HepG2 (cell line): ENCODE results near the gene TMEM86B. TPM values are rescaled to one million over a fixed set of nuclear protein-coding genes. Genes with fewer than 3 reads are reported as not detected.

ENCODE experiments used
- BCL6 ChIP-seq: IDR thresholded peaks from 2 replicates; pipeline ENCODE4 v1.6.1; 2016; ENCODE audit warnings: missing genetic modification reagents, missing compliant biosample characterization
- IKZF1 ChIP-seq: fragments of 450-650 bp; IDR thresholded peaks from 2 replicates; pipeline ENCODE4 v1.7.1; 2016
- IRF2 ChIP-seq: IDR thresholded peaks from 2 replicates; pipeline ENCODE4 v1.6.1; 2018; ENCODE audit warnings: missing genetic modification reagents, missing compliant biosample characterization
- ISX ChIP-seq: sonication (generic); formaldehyde crosslinking; conservative IDR thresholded peaks from 2 replicates; pipeline ENCODE4 v1.5.0; 2020; ENCODE audit warnings: missing genetic modification reagents
- KAT2B ChIP-seq: fragments of 150-350 bp; IDR thresholded peaks from 2 replicates; pipeline ENCODE4 v1.6.1; 2014; ENCODE audit warnings: low read depth, low read length, borderline replicate concordance
- KDM3A ChIP-seq: IDR thresholded peaks from 2 replicates; pipeline ENCODE4 v1.6.1; 2018; ENCODE audit warnings: low read depth, missing compliant biosample characterization
- KMT2B ChIP-seq: IDR thresholded peaks from 2 replicates; pipeline ENCODE4 v1.6.1; 2016; ENCODE audit warnings: missing genetic modification reagents, missing compliant biosample characterization
- MATR3 ChIP-seq: sonication (generic); formaldehyde crosslinking; IDR thresholded peaks from 2 replicates; pipeline ENCODE4 v1.4.0; 2020; ENCODE audit warnings: missing genetic modification reagents
- MTF1 ChIP-seq: sonication (generic); formaldehyde crosslinking; IDR thresholded peaks from 2 replicates; pipeline ENCODE4 v1.5.0; 2020; ENCODE audit warnings: missing genetic modification reagents
- NR2C2 ChIP-seq: sonication (generic); formaldehyde crosslinking; IDR thresholded peaks from 2 replicates; pipeline ENCODE4 v1.4.0; 2020; ENCODE audit warnings: missing genetic modification reagents, mild to moderate bottlenecking, moderate library complexity, borderline replicate concordance
- RCOR2 ChIP-seq: IDR thresholded peaks from 2 replicates; pipeline ENCODE4 v1.6.1; 2016; ENCODE audit warnings: missing biosample characterization, missing genetic modification reagents
- RXRB ChIP-seq: IDR thresholded peaks from 2 replicates; pipeline ENCODE4 v1.6.1; 2016; ENCODE audit warnings: borderline replicate concordance, missing genetic modification reagents, missing compliant biosample characterization
- SAFB2 ChIP-seq: sonication (generic); formaldehyde crosslinking; IDR thresholded peaks from 2 replicates; pipeline ENCODE4 v1.5.1; 2020; ENCODE audit warnings: missing genetic modification reagents, low read depth, mild to moderate bottlenecking, borderline replicate concordance
- SIN3A ChIP-seq: IDR thresholded peaks from 2 replicates; pipeline ENCODE4 v1.6.1; 2011; ENCODE audit warnings: low read depth, mild to moderate bottlenecking, control low read depth, low read length, borderline replicate concordance
- ZNF564 ChIP-seq: sonication (generic); formaldehyde crosslinking; IDR thresholded peaks from 2 replicates; pipeline ENCODE4 v1.8.1; 2023; ENCODE audit warnings: mild to moderate bottlenecking, missing genetic modification reagents
- ZNF7 ChIP-seq: IDR thresholded peaks from 2 replicates; pipeline ENCODE4 v1.6.1; 2016; ENCODE audit warnings: missing biosample characterization, missing genetic modification reagents
- ZNF792 ChIP-seq: IDR thresholded peaks from 2 replicates; pipeline ENCODE4 v1.6.1; 2016
- ZSCAN12 ChIP-seq: sonication (generic); formaldehyde crosslinking; IDR thresholded peaks from 2 replicates; pipeline ENCODE4 v1.9.0; 2021; ENCODE audit warnings: mild to moderate bottlenecking, missing genetic modification reagents
- polyA plus RNA-seq, 8 experiments: library from polyadenylated mRNA; depleted of rRNA in 3 of 8; stranded (reverse) in 7 of 8; unstranded in 1 of 8; fragments of >200 nt; fragmentation: Illumina TruSeq in 4 of 8; extraction: Trizol in 4 of 8; gene quantifications; 2 replicates each; pipeline versions ENCODE4 v1.2.1 to v1.2.3, GENCODE V29; 2011 to 2016; ENCODE audit warnings: low read depth in 4 of 8, missing spikeins in 1 of 8, mixed read lengths in 1 of 8; ENCODE audit not compliant: insufficient read depth in 1 of 8
- total RNA-seq, 5 experiments: library from RNA; depleted of rRNA; stranded (reverse); fragments of >200 nt; fragmentation: Illumina TruSeq; extraction: Trizol; gene quantifications; 2 replicates each; pipeline ENCODE4 v1.2.3, GENCODE V29; 2016; ENCODE audit warnings: low read depth in 1 of 5
- TF ChIP-seq, protein P1 (sequence below): sonication (generic); formaldehyde crosslinking; IDR thresholded peaks from 2 replicates; pipeline ENCODE4 v1.9.0; 2021; ENCODE audit warnings: missing genetic modification reagents, borderline replicate concordance
- TF ChIP-seq, protein P2 (sequence below): sonication (generic); formaldehyde crosslinking; IDR thresholded peaks from 2 replicates; pipeline ENCODE4 v1.5.1; 2020; ENCODE audit warnings: mild to moderate bottlenecking, missing genetic modification reagents, moderate library complexity
- TF ChIP-seq, protein P3 (sequence below): sonication (generic); formaldehyde crosslinking; IDR thresholded peaks from 2 replicates; pipeline ENCODE4 v1.5.0; 2020; ENCODE audit warnings: mild to moderate bottlenecking, missing genetic modification reagents
- TF ChIP-seq, protein P4 (sequence below): sonication (generic); formaldehyde crosslinking; IDR thresholded peaks from 2 replicates; pipeline ENCODE4 v1.8.1; 2022; ENCODE audit warnings: mild to moderate bottlenecking, missing genetic modification reagents

TMEM86B gene
- total and polyA plus RNA-seq, 2 of the 13 experiments (the other 11 are each of a cell fraction or from before 2014, with no cell fraction given), result 7.7 to 9.6 TPM

DNA sequence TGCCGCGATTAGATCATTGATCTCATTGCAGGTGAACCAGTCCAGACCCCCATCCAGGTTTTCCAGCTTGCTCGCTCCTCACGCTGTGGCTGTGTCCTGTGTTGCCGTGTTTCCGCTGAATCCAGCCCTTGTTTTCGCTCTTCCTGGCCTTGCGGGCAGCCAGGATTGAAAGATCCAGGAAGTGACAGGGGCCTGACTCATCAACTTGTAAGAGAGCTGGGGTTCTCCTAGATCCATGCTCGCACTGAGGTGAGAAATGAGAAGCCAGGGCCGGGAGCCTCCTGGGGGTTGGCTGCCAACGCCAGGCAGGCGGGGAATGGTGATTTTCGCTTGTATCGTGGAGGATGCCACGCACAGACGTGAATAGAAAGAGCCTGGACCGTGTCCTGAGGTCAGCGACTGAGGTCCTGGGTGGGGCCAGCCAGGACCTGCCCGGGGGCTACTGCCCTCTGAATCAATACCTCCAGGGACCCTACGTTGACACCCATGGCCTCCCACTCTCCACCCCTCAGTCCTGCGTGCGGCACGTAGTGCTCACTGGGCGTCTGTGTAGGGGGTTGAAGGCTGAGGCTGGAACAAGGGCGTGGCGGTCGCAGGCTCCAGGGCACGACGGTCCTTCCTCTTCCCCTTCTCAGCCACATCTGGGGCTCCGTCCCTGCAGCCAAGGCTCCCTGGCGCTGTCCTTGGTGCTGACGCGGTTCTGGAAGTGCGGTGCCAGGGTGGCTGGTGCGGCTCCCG, 11.9 kb downstream of the TMEM86B start (continued):
- peak; percentile 98 for TF ChIP-seq SIN3A
- TF ChIP-seq, protein P1, sequence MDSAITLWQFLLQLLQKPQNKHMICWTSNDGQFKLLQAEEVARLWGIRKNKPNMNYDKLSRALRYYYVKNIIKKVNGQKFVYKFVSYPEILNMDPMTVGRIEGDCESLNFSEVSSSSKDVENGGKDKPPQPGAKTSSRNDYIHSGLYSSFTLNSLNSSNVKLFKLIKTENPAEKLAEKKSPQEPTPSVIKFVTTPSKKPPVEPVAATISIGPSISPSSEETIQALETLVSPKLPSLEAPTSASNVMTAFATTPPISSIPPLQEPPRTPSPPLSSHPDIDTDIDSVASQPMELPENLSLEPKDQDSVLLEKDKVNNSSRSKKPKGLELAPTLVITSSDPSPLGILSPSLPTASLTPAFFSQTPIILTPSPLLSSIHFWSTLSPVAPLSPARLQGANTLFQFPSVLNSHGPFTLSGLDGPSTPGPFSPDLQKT, result peak; percentile 90; the same call in 1 of the 2 replicates
- no peak for TF ChIP-seq MATR3 (CRISPR knock-in tag)
- TF ChIP-seq, protein P2, sequence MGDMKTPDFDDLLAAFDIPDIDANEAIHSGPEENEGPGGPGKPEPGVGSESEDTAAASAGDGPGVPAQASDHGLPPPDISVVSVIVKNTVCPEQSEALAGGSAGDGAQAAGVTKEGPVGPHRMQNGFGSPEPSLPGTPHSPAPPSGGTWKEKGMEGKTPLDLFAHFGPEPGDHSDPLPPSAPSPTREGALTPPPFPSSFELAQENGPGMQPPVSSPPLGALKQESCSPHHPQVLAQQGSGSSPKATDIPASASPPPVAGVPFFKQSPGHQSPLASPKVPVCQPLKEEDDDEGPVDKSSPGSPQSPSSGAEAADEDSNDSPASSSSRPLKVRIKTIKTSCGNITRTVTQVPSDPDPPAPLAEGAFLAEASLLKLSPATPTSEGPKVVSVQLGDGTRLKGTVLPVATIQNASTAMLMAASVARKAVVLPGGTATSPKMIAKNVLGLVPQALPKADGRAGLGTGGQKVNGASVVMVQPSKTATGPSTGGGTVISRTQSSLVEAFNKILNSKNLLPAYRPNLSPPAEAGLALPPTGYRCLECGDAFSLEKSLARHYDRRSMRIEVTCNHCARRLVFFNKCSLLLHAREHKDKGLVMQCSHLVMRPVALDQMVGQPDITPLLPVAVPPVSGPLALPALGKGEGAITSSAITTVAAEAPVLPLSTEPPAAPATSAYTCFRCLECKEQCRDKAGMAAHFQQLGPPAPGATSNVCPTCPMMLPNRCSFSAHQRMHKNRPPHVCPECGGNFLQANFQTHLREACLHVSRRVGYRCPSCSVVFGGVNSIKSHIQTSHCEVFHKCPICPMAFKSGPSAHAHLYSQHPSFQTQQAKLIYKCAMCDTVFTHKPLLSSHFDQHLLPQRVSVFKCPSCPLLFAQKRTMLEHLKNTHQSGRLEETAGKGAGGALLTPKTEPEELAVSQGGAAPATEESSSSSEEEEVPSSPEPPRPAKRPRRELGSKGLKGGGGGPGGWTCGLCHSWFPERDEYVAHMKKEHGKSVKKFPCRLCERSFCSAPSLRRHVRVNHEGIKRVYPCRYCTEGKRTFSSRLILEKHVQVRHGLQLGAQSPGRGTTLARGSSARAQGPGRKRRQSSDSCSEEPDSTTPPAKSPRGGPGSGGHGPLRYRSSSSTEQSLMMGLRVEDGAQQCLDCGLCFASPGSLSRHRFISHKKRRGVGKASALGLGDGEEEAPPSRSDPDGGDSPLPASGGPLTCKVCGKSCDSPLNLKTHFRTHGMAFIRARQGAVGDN (CRISPR knock-in tag), result peak; percentile 91
- peak; percentile 93 for TF ChIP-seq IRF2 (CRISPR knock-in tag)
- TF ChIP-seq SAFB2 (CRISPR knock-in tag), result peak; percentile 75; the same call in 1 of the 2 replicates
- TF ChIP-seq ZNF792 (CRISPR knock-in tag), result peak; percentile 92
- TF ChIP-seq KAT2B, result no peak
- TF ChIP-seq ZSCAN12, result peak; percentile 95
- peak; percentile 89 for TF ChIP-seq KDM3A (CRISPR knock-in tag)
- TF ChIP-seq KMT2B (CRISPR knock-in tag), result peak; percentile 82; the same call in 1 of the 2 replicates
- TF ChIP-seq NR2C2 (CRISPR knock-in tag), result peak; percentile 48
- peak; percentile 92; the same call in 1 of the 2 replicates for TF ChIP-seq MTF1 (CRISPR knock-in tag)
- peak; percentile 92 for TF ChIP-seq RCOR2 (CRISPR knock-in tag)
- TF ChIP-seq, protein P3, sequence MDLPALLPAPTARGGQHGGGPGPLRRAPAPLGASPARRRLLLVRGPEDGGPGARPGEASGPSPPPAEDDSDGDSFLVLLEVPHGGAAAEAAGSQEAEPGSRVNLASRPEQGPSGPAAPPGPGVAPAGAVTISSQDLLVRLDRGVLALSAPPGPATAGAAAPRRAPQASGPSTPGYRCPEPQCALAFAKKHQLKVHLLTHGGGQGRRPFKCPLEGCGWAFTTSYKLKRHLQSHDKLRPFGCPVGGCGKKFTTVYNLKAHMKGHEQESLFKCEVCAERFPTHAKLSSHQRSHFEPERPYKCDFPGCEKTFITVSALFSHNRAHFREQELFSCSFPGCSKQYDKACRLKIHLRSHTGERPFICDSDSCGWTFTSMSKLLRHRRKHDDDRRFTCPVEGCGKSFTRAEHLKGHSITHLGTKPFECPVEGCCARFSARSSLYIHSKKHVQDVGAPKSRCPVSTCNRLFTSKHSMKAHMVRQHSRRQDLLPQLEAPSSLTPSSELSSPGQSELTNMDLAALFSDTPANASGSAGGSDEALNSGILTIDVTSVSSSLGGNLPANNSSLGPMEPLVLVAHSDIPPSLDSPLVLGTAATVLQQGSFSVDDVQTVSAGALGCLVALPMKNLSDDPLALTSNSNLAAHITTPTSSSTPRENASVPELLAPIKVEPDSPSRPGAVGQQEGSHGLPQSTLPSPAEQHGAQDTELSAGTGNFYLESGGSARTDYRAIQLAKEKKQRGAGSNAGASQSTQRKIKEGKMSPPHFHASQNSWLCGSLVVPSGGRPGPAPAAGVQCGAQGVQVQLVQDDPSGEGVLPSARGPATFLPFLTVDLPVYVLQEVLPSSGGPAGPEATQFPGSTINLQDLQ (CRISPR knock-in tag), result peak; percentile 87
- peak; percentile 91 for TF ChIP-seq ZNF564 (CRISPR knock-in tag)
- peak; percentile 64 for TF ChIP-seq BCL6
- TF ChIP-seq RXRB (CRISPR knock-in tag), result peak; percentile 81
- TF ChIP-seq IKZF1, result no peak
- no peak for TF ChIP-seq ZNF7 (CRISPR knock-in tag)
- TF ChIP-seq, protein P4, sequence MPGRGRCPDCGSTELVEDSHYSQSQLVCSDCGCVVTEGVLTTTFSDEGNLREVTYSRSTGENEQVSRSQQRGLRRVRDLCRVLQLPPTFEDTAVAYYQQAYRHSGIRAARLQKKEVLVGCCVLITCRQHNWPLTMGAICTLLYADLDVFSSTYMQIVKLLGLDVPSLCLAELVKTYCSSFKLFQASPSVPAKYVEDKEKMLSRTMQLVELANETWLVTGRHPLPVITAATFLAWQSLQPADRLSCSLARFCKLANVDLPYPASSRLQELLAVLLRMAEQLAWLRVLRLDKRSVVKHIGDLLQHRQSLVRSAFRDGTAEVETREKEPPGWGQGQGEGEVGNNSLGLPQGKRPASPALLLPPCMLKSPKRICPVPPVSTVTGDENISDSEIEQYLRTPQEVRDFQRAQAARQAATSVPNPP (CRISPR knock-in tag), result peak; percentile 71
- peak; percentile 98; the same call in 1 of the 2 replicates for TF ChIP-seq ISX (CRISPR knock-in tag)
